GM21515 (cell line): Measurements from ENCODE around the gene UBE2E3.
"Not testable (repeated sequence)": the region's sequence is repeated elsewhere in the genome, so short reads cannot be mapped to it uniquely, and the experiment has no call there.

Source experiments
- ATAC-seq: cut with Tn5 transposase; IDR thresholded peaks from one replicate; pipeline ENCODE4 v1.9.1; 2021; ENCODE audit not compliant: unreplicated experiment

UBE2E3 gene

DNA sequence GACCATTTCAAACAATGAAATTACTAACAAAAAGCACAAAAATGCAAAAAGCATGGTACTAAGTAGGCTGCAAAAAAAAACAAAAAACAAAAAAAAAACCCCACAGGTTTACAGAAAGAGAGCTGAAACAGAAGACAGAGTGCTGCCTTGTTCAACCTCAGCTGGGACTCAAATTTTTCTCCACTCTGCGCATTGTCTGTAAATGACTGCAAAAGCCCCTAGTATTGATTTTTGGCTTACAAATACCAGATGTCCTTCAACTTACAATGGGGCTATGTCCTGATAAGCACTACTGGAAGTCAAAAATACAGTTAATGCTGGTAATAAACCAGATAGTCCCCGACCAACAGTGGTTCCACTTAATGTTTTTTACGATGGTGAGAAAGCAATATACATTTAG is 42.2 kb downstream of the UBE2E3 start:
- ATAC-seq = no peak

DNA sequence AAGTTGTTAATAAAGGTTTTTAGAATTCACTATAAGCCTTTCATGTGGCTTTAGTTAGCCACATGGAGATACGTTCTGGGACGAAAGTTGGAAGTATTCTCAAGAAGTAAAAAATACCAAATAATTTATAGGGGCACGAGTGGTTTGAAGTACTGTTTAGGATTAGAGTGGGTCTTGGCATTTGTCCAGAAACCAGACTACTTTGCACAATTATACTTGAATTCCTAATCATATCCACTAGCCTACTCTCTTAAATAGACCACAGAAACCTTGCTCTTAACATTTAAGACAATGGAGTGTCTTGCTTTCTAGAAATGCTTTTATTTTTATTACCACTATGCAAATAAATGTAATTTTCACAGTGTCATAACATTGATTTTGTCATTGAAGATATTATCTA is 44.6 kb downstream of the UBE2E3 start:
- ATAC-seq = no peak

DNA sequence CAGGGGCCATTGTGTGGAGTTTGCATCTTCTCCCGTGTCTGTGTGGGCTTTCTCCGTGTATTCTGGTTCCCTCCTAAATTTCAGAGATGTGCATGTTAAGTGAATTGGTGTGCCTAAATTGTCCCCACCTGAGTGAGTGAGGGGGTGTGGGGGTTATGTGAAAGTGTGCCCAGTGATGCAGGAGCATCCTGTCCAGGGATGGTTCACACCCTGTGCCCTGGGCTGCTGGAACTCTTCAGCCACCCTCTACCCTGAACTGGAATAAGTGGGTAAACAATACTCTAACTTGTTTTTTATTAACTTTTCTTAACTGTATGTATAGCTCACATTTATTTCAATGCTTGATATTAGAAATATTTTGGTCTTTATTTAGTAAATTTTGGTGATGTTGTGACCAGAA is 56.0 kb downstream of the UBE2E3 start:
- peak; percentile 28 for ATAC-seq

DNA sequence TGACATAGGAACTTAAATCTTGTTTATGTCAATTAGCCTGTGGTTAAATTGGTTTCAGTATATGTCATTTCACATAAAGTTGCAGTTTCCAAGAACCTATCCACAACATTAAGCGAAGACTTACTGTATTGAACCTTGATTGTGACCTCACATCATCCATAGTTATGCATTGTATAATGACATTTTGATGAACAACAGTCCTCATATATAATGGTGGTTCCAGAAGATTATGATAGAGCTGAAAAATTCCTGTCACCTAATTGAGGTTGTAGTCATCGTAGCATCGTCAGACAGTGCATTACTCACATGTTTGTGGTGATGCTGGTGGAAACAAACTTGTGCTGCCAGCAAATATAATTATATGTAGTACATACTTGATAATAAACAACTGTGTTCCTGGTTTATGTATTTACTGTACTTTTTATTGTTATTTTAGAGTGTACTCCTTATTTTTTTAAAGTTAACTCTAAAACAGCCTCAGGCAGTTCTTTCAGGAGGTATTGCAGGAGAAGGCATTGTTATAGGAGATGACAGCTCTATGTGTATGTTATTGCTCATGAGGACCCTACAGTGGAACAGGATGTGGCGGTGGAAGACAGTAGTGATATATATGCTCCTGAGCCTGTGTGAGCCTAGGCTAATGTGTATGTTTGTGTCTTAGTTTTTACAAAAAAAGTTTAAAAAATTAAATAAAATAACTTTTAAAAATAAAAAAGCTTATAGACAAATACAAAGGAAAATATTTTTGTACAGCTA is 56.6 kb downstream of the UBE2E3 start:
- peak; percentile 60 for ATAC-seq

DNA sequence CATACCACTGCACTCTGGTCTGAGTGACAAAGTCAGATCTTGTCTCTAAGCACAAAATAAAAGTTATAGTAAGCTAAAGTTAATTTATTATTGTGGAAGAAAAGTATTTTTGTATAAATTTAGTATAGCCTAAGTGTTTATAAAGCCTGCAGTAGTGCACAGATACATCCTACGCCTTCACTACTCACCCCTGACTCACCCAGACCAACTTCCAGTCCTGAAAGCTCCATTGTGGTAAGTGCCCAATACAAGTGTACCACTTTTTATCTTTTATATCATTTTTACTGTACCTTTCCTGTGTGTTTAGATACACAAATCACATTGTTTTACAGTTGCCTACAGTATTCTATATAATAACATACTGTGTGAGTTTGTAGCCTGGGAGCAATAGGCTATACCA is 57.5 kb downstream of the UBE2E3 start:
- ATAC-seq = no peak

DNA sequence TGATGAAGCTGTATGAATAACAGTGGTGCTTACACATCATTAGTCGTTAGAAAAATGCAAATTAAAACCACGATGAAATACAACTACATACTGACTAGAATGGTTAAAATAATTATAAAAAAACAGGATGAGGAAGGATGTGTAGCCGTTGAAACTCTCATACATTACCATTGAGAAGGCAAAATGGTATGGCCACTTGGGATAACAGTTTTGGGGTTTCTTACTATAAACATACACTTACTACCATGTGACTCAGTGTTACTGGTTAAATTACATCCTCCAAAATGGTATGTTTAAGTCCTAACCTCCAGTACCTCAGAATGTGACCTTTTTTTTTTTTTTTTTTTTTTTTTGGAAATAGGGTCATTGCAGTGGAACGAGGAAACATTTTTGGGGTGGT is 58.4 kb downstream of the UBE2E3 start:
- ATAC-seq = no peak

DNA sequence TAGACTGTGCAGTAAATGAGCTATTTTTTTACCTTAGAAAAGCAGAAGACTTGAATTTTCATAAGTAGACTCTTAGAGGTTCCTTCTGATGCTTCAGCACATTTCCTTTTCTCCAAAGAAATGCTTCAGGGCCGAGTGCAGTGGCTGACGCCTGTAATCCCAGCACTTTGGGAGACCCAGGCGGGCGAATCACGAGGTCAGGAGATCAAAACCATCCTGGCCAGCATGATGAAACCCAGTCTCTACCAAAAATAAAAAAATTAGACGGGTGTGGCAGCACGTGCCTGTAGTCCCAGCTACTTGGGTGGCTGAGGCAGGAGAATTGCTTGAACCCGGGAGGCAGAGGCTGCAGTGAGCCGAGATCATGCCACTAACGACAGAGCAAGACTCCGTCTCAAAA is 60.4 kb downstream of the UBE2E3 start:
- not testable (repeated sequence) for ATAC-seq

DNA sequence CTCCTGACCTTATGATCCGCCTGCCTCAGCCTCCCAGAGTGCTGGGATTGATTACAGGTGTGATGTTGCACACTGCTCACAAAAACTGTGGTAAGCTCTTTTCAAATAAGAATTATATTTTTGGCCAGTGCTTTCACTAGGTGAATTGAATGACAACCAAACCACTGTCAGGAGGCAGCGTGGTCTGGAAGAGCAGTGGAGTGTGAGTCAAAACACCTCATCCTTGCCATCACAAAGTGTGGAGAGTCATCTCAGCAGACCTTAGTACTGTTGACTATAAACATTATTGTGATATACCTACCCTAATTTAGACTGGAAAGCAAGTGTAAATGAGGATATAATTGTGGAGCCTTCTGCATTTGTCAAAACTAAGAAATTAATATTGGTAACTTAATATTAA is 61.3 kb downstream of the UBE2E3 start:
- ATAC-seq = no peak

DNA sequence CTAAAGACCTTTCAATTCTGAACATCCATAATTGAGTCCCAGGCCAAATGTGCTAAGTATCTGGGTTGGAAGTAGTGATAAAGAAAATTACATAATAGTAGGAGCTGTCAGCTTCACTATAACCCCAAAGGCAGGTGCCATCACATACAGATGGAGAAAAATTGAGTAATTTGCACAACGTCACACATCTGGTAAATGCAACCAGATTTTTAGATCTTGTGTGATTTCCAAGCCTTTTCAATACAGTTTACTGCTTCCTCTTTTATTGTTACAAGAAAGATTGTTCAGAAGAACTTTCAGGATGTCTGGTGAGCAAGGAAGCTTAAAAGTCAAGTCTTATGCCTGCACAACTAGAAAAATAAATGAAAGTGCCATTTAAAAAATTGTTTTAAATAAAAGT is 62.3 kb downstream of the UBE2E3 start:
- ATAC-seq = no peak

DNA sequence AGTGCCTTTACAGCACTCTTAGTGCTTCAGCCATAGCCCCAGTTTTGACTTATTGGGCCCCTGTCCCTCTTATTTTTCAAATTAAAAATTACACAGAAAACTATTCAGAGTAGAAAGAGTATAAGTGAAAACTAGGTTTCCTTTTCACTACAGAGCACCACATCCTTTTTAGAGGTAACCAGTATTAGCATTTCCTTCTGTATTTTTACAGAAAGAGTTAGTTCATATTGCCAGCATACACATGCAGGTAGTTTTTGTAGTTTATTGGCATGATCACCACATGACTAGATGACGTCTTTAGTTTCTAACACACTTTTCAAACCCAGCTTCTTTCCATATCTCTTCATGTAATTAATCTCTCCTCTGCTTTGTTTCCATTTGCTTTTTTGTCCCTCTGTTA is 66.4 kb downstream of the UBE2E3 start:
- no peak for ATAC-seq

DNA sequence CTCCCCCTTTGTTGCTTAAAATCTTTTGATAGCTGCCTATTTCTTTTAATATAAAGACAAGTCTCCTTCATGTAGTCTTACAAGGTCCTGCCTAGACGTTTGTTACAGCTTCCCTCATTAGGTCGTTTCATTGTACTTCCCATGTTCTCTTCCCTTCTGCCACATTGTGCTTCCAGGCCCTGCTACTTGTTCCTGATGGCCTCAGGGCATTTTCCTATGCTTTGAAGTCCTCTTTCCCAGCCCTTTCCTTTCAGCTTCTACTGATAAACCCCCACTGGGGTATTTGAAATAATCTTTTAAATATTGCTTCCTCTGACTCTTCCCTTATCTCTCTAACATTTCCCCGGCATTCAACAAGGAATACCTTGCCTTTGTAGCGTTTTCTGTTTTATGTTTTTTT is 67.4 kb downstream of the UBE2E3 start:
- no peak for ATAC-seq

DNA sequence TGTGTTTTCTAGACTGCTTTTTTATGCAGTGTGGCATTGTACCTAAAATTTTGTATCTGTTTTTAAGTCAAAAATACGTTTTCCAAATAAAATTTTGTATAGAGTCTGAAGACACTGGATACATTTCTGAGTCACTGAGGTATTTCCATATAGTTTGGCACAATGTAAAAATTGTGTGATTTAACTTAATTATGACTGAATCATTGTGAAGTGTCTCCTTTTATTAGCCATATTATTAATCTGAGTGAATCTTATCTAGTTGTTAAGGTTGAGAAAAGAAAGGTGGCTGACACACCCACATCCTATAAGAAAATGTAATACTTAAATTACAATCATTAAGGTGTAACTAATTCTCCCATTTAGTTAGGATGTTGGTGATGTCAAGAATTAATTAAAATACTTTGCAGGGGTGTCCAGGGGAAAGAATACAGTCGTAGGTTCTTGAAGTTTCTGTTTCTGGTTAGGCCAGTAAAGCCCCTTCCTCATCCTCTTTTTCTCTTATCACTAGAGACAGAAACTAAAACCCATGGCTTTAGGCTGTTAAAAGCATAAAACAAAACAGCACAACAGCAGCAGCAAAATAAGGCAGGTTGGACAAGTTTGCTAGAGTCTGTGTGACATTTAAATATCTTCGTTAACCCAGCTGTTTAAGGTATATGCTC is 71.6 kb downstream of the UBE2E3 start:
- peak; percentile 24 for ATAC-seq

DNA sequence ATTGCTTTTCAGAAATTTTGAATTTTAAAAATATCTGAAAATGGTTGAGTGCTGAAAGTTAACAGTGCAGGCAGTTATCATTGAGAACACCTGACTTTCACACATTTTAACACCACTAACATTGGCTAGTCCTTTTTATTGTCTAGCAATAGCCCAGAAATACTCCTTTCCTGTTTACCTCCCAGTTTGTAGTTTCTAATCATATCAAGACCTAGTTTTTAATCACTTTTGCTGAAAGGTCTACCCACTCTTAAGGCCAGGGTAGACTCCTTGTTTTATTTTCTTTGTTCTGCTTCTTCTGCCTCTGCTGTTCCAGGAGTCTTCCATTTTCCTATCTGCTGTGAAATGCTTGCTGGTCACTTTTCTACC is 72.1 kb downstream of the UBE2E3 start:
- peak; percentile 57 for ATAC-seq

DNA sequence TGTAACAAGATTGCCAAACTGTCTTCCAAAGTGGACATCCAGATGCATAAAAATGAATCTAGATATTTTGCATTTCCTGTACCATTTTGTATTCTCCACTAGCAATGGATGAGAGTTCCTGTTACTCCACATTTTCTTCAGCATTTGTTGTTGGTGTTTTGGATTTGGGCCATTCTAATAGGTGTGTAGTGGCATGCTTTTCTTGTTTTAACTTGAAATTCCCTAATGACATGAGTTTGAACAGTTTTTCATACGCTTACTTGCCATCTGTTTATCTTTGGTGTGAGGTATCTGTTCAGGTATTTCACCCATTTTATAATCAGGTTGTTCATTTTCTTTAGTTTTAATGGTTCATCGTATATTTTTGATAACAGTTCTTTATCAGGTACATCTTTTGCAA is 73.9 kb downstream of the UBE2E3 start:
- ATAC-seq = no peak

DNA sequence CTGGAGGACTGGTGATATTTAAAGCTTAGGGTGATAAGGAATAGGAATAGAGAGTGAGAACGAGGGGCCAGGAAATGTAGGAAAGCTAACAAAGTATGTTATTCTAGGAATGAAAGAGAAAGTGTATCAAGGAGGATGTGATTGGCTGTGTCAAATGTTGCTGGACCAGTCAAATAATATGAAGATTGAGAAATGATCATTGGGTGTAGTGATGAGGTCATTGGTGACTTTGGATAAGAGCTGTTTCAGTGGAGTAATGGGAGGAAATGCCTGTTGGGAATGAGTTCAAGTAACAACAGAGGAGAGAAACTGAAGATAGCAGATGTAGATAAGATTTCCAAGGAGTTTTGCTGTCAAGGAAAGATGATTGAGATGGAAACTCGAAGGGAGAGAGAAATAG is 74.4 kb downstream of the UBE2E3 start:
- ATAC-seq = no peak

DNA sequence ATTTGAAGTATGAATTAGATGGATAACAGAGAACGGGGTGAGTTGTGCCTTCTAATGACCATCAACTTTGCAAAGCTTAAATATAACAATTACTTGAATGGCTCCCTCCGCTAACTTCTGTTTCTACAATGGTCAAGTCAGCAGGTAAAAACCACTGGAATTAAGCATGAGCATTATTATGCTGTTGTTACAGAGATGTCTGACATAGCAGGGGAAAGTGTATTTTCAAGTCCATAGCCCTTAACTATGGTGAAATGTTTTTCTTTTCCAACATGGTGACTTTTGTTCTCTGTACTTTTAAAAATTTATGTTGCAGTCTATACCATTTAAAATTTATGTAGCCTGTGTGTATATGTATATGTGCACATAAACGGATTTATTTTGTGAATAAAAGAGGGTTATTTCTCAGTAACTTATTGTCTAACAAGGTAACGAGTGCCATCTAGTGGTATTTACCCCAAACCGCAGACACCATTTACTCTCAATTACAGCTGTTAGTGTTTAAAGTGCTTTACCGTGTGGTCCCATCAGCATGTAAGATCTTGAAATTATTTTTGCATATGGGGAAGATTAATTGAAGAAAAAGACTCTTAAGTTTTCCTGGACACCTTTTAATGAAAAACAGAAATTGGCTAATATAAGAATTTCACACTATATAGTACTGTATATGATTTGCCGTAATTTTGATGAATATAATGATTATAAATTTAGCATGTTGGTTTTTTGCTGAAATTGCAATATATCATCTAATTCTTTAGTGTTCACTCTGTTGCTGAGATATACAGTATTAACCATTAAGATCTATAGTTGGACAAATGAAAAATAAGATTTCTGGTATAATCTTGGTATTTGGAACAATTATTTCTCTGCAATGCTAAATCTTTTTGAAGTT is 78.2 kb downstream of the UBE2E3 start:
- ATAC-seq = peak; percentile 54

DNA sequence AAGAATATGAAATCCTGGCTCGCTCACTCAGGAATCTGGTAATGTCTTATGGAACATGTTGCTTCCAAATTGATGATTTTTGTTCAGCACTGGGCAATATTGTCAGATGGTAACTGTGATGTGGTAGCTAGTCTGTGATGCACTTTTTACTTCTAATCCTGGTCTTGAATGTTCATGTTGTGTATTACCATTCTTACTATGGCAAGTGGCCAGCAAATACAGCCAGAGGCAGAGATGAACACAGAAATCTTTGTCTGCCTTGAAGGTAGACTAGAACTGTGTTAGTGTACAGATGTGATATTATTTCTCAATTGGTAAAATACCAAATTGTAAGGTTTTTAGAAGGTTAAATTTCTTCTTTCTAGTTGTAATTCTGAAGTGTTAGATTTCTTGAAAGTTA is 83.3 kb downstream of the UBE2E3 start:
- no peak for ATAC-seq

DNA sequence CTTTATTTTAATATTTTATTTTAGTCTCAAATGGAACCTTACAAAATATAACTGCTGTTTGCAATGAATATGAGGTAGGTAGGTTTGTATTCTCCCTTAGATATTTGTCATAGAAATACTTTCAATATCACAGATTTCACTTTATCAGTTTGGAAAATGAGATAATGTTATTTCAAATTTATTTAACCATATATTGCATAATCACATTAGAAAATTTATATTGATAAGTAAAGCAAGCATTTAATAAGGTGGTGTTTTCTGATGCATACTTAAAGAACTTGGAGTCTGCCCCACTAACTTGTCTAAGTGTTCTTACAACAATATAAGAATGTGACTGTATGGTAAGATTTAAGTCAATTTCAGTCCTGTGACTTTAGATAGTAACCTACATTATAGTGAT is 85.1 kb downstream of the UBE2E3 start:
- no peak for ATAC-seq

DNA sequence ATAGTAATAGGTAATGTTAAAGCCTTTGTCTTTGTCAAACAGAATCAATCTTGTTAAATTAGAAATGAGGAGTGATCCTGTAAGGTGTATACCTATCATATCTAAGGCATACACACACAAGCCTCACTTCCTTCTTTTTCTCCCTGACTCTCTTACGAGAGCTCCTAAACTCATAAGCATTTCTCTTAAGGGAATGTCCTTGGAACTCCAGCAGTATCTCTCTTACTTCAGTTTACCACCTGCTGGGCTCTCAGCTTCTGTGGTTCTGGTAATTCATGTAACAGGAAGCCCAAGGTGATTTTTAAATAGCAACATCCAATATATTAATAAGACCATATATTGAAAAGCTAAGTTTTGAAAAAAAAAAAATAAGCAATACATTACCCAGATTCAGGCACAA is 85.9 kb downstream of the UBE2E3 start:
- ATAC-seq = no peak

DNA sequence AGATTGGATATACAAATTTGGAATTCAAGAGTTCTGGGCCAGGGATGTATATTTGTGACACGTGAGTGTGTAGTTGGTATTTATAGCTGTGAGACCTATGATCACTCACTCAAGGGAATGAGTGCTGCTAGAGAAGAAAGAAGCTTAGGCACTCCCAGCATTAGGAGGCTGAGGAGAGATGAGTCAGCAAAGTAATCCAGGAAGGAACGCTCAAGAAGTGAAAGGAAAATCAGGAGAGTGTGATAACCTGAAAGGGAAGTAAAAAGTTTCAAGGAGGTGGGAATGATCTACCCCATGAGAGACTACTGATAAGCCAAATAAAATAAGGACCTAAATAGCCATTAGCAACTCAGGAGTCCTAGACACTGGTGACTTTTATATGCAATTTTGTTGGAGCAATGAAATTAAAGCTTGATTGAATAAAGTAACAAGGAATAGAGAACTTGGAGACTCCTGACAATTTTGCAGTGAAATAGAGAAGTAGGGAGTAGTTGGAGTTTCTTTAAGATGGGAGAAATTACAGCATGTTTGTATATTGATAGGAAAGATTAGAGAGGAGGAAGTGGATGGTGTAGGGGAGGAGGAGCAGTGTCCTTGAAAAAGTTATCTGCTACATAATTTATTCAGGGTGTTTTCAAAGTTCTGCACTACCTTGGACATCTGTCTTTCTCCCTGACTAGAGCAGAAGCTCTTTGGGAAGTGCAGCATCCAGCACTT is 89.9 kb downstream of the UBE2E3 start:
- no peak for ATAC-seq

DNA sequence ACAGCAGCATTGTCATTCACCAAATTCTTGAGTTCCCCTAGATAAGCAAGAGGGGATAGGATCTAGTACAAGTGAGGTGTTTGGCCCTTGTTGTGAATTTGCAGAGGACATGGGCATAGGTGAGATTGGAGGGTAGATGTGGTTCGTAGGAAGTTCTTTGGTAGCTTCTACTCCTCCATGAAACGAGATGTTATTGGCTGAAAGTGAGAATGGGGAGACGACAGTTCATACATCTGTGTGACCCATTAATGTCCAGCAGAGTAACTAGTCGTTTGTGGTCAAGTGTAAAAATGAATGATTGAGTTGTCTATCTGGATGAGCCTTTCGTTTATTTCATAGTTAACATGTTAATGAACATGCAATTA is 90.4 kb downstream of the UBE2E3 start:
- no peak for ATAC-seq
